Skin epidermis (tissue), 12 donors: ENCODE results near the gene ARL17A.
"Not testable (repeated sequence)": the region's sequence is repeated elsewhere in the genome, so short reads cannot be mapped to it uniquely, and the experiment has no call there.

Experiments used
- H3K27ac ChIP-seq, 21 experiments: fragments of 200-600 bp; sonication (generic) in 11 of 21; one replicate each; pipeline ENCODE4 v1.5.0; 2020; ENCODE audit warnings: mild to moderate bottlenecking in 3 of 21, inconsistent platforms in 2 of 21, moderate library complexity in 2 of 21
- H3K4me3 ChIP-seq, 7 experiments: fragments of 200-600 bp; sonication (generic) in 2 of 7; one replicate each; pipeline ENCODE4 v1.5.0; 2020; ENCODE audit warnings: inconsistent platforms in 2 of 7, mild to moderate bottlenecking in 2 of 7, moderate library complexity in 1 of 7

The ARL17A gene

GRCh38 chr17:46560048-46560447, 19.4 kb downstream of the ARL17A start:
- not testable (repeated sequence) for H3K27ac ChIP-seq, H3K4me3 ChIP-seq

- H3K27ac ChIP-seq, H3K4me3 ChIP-seq: not testable (repeated sequence)
Measured at GRCh38 chr17:46559155-46559554, 20.3 kb downstream of the ARL17A start.

- not testable (repeated sequence) for H3K4me3 ChIP-seq, H3K27ac ChIP-seq
Measured at GRCh38 chr17:46548607-46549006, 30.9 kb downstream of the ARL17A start.

- not testable (repeated sequence) for H3K27ac ChIP-seq, H3K4me3 ChIP-seq
Measured at GRCh38 chr17:46534716-46535115, 44.8 kb downstream of the ARL17A start.

- H3K27ac ChIP-seq, H3K4me3 ChIP-seq: not testable (repeated sequence)
Measured at GRCh38 chr17:46512168-46512567, 67.3 kb downstream of the ARL17A start, which contains the start of gene LRRC37A2. Gene LRRC37A2, plus strand, starts transcription at chr17:46512468. Its CDS starts 245 bp downstream, at chr17:46512713.

GRCh38 chr17:46505896-46506295, 73.6 kb downstream of the ARL17A start:
- not testable (repeated sequence) for H3K4me3 ChIP-seq, H3K27ac ChIP-seq

- not testable (repeated sequence) for H3K27ac ChIP-seq, H3K4me3 ChIP-seq
Measured at GRCh38 chr17:46499437-46500139, 79.9 kb downstream of the ARL17A start.

- not testable (repeated sequence) for H3K4me3 ChIP-seq, H3K27ac ChIP-seq
Measured at GRCh38 chr17:46492021-46492420, 87.5 kb downstream of the ARL17A start.

GRCh38 chr17:46481310-46481709, 98.2 kb downstream of the ARL17A start:
- H3K4me3 ChIP-seq, H3K27ac ChIP-seq: not testable (repeated sequence)

GRCh38 chr17:46478823-46479222, 100.7 kb downstream of the ARL17A start:
- H3K4me3 ChIP-seq, H3K27ac ChIP-seq: not testable (repeated sequence)

- H3K4me3 ChIP-seq, H3K27ac ChIP-seq: not testable (repeated sequence)
Measured at GRCh38 chr17:46475583-46475982, 103.9 kb downstream of the ARL17A start.

- not testable (repeated sequence) for H3K27ac ChIP-seq, H3K4me3 ChIP-seq
Measured at GRCh38 chr17:46474489-46474888, 105.0 kb downstream of the ARL17A start.

- not testable (repeated sequence) for H3K4me3 ChIP-seq, H3K27ac ChIP-seq
Measured at GRCh38 chr17:46467618-46468017, 111.9 kb downstream of the ARL17A start.
